C4-2B (cell line): ENCODE measurements around the gene F2RL1.

Experiments
- H3K27ac ChIP-seq: fragments of 450-650 bp; 2 replicates; pipeline ENCODE4 v1.5.1; 2017
- CTCF ChIP-seq: fragments of 450-650 bp; conservative IDR thresholded peaks from 2 replicates; pipeline ENCODE4 v1.5.1; 2017; ENCODE audit warnings: mild to moderate bottlenecking
- ZFX ChIP-seq: fragments of 450-650 bp; IDR thresholded peaks from 2 replicates; pipeline ENCODE4 v1.6.1; 2017

Gene F2RL1

GRCh38 chr5:76800579-76800978 is 18.3 kb upstream of the F2RL1 start:
- no peak for TF ChIP-seq CTCF
- TF ChIP-seq ZFX: no peak
- no peak overlapping the region for H3K27ac ChIP-seq

- H3K27ac ChIP-seq: no peak overlapping the region
- TF ChIP-seq CTCF (no peak), ZFX (no peak)
Observed at GRCh38 chr5:76801159-76801802, 17.5 kb upstream of the F2RL1 start.

GRCh38 chr5:76801803-76802195 is 17.0 kb upstream of the F2RL1 start:
- no peak overlapping the region for H3K27ac ChIP-seq
- TF ChIP-seq CTCF (no peak), ZFX (no peak)

DNA sequence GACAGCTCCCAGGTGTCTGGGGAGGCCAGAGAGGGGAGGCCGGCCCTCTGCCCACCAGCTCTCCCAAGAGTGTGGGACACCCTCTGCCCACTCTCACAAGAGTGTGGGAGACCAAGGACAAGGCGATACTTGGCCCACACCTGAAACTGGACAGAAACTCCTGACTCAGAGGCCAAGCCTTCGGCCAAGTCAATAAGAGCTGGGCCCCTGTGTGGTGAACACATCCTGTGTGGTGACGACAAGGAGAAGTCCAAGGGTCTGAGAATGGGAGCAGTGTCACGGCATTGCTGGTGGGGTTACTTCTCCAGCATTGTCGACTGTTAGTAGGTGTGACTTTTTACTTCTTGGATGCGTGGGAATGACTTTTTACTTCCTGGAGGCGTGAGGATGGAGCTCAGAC is 14.6 kb upstream of the F2RL1 start:
- H3K27ac ChIP-seq: no peak overlapping the region
- TF ChIP-seq ZFX (no peak), CTCF (no peak)

DNA sequence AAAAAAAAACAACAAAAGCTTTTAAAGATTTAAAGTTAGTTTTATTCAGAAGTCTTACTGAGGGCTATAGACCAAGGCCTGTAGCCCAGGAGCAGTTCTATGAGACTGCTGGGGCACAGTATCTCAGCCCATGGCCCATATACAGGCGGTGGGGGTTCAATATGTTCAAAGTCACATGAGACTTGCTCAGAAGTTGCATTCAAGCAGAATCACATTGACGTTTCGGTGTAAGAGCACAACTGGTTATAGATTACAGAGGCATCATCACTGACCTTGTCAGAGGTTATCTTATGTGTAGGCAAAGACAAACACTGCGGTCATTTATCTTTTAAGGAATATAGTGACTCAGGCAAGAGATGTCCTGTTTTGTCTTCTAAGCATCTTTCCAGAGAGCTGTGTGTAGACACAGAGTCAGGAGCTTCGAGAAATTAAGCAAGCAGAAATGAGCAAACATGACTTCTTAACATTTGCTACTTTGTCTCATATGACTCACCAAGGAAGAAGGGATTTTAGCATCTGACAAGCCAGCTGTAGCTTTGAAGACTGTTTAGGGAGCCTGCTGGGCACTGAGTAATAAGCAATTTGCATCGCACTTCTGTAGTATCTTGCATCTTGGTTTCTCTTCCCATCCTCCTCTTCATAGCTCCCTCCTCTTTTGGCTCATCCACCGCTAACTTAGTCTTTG is 12.9 kb upstream of the F2RL1 start:
- no peak for TF ChIP-seq ZFX
- TF ChIP-seq CTCF: no peak
- H3K27ac ChIP-seq: no peak overlapping the region

GRCh38 chr5:76807296-76807695 is 11.5 kb upstream of the F2RL1 start:
- no peak for TF ChIP-seq CTCF
- no peak for TF ChIP-seq ZFX
- H3K27ac ChIP-seq: no peak overlapping the region

GRCh38 chr5:76808141-76808691 is 10.6 kb upstream of the F2RL1 start:
- H3K27ac ChIP-seq: no peak overlapping the region
- TF ChIP-seq CTCF (no peak), ZFX (no peak)
